ENCODE results near the gene METTL4. TPM values are rescaled to one million over a fixed set of nuclear protein-coding genes. Genes with fewer than 3 reads are reported as not detected.

The METTL4 gene, protein sequence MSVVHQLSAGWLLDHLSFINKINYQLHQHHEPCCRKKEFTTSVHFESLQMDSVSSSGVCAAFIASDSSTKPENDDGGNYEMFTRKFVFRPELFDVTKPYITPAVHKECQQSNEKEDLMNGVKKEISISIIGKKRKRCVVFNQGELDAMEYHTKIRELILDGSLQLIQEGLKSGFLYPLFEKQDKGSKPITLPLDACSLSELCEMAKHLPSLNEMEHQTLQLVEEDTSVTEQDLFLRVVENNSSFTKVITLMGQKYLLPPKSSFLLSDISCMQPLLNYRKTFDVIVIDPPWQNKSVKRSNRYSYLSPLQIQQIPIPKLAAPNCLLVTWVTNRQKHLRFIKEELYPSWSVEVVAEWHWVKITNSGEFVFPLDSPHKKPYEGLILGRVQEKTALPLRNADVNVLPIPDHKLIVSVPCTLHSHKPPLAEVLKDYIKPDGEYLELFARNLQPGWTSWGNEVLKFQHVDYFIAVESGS
- total RNA-seq = 8.5 and 12.7 TPM in 2 replicates

GRCh38 chr18:2571200-2572170, at the start of gene METTL4, which contains the start of gene NDC80:
Gene METTL4 (minus strand): TSS chr18:2571505. CDS start chr18:2567216, 4,289 bp downstream.
Gene NDC80 (plus strand): TSS chr18:2571557. CDS start chr18:2572986, 1,429 bp downstream.

Small RNAs within 50 kb of the gene (small RNA-seq; reads per million reads assigned to genes)
- gene RF00019 = not detected
- gene RF01233 = not detected

Other genes starting within 250 kb of the METTL4 start
- gene NDC80, start 52 bp upstream of the METTL4 start, total RNA-seq = 9.1 and 24.7 TPM in 2 replicates
- 37.9 and 48.7 TPM in 2 replicates for gene SMCHD1, start 84.2 kb upstream of the METTL4 start, total RNA-seq

Measured in vein endothelial cell (primary cell).